A549 (cell line): ENCODE data around the gene HUNK.

Source experiments
- BHLHE40 ChIP-seq: IDR thresholded peaks from 2 replicates; pipeline ENCODE4 v1.6.1; 2012; ENCODE audit warnings: low read depth, low read length, inconsistent platforms
- CEBPB ChIP-seq, 2 experiments: fragments of >200 bp in 1 of 2; sonication (Bioruptor Twin) in 1 of 2; formaldehyde crosslinking in 1 of 2; IDR thresholded peaks; 2 replicates each; pipeline ENCODE4 v1.6.1; 2012 to 2016
- EHMT2 ChIP-seq: fragments of 200-600 bp; sonication (generic); IDR thresholded peaks from 2 replicates; pipeline ENCODE4 v1.6.1; 2016; ENCODE audit warnings: antibody characterized with exemption, low read depth, mild to moderate bottlenecking, moderate library complexity
- EP300 ChIP-seq, 2 experiments: fragments of >200 bp; sonication (Bioruptor Twin); formaldehyde crosslinking; IDR thresholded peaks; 2 replicates in 1 of 2; 3 replicates in 1 of 2; pipeline ENCODE4 v1.6.1; 2016 to 2017
- HDAC2 ChIP-seq: fragments of 200-600 bp; sonication (generic); IDR thresholded peaks from 2 replicates; pipeline ENCODE4 v1.6.1; 2016
- JUN ChIP-seq, 2 experiments: fragments of >200 bp; sonication (Bioruptor Twin); formaldehyde crosslinking; IDR thresholded peaks; 2 replicates in 1 of 2; 3 replicates in 1 of 2; pipeline ENCODE4 v1.6.1; 2016 to 2017
- JUNB ChIP-seq: fragments of >200 bp; sonication (Bioruptor Twin); formaldehyde crosslinking; IDR thresholded peaks from 2 replicates; pipeline ENCODE4 v1.6.1; 2016
- KDM1A ChIP-seq: fragments of 200-600 bp; sonication (generic); IDR thresholded peaks from 2 replicates; pipeline ENCODE4 v1.6.1; 2016; ENCODE audit warnings: low read depth, mild to moderate bottlenecking
- MAX ChIP-seq: IDR thresholded peaks from 2 replicates; pipeline ENCODE4 v1.6.1; 2012
- POLR2A ChIP-seq: IDR thresholded peaks from 2 replicates; pipeline ENCODE4 v1.6.1; 2012; ENCODE audit warnings: mild to moderate bottlenecking, low read length
- RAD21 ChIP-seq, 2 experiments: fragments of >200 bp in 1 of 2; sonication (Bioruptor Twin) in 1 of 2; formaldehyde crosslinking in 1 of 2; IDR thresholded peaks in 1 of 2; conservative IDR thresholded peaks in 1 of 2; 2 replicates in 1 of 2; 3 replicates in 1 of 2; pipeline ENCODE4 v1.6.1; 2012 to 2018; ENCODE audit warnings: inconsistent platforms in 1 of 2
- ZSCAN20 ChIP-seq: fragments of 250-450 bp; sonication (Bioruptor Pico); IDR thresholded peaks from 2 replicates; pipeline ENCODE4 v1.8.0; 2022; ENCODE audit warnings: mild to moderate bottlenecking, moderate library complexity
- TF ChIP-seq, protein P1 (sequence below): fragments of >200 bp; sonication (Bioruptor Twin); formaldehyde crosslinking; IDR thresholded peaks from 3 replicates; pipeline ENCODE4 v1.5.1; 2016
- TF ChIP-seq, protein P2 (sequence below): fragments of 150-350 bp; IDR thresholded peaks from 2 replicates; pipeline ENCODE4 v1.6.1; 2014; ENCODE audit warnings: low read depth, mild to moderate bottlenecking, low read length

GRCh38 chr21:31957631-31958030, 84.8 kb downstream of the HUNK start:
- TF ChIP-seq, protein P1, sequence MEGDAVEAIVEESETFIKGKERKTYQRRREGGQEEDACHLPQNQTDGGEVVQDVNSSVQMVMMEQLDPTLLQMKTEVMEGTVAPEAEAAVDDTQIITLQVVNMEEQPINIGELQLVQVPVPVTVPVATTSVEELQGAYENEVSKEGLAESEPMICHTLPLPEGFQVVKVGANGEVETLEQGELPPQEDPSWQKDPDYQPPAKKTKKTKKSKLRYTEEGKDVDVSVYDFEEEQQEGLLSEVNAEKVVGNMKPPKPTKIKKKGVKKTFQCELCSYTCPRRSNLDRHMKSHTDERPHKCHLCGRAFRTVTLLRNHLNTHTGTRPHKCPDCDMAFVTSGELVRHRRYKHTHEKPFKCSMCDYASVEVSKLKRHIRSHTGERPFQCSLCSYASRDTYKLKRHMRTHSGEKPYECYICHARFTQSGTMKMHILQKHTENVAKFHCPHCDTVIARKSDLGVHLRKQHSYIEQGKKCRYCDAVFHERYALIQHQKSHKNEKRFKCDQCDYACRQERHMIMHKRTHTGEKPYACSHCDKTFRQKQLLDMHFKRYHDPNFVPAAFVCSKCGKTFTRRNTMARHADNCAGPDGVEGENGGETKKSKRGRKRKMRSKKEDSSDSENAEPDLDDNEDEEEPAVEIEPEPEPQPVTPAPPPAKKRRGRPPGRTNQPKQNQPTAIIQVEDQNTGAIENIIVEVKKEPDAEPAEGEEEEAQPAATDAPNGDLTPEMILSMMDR: no peak
- no peak for TF ChIP-seq MAX
- TF ChIP-seq JUN (IDR thresholded peaks at IDR 0.05): no peak
- TF ChIP-seq EP300 (IDR thresholded peaks at IDR 0.05): no peak
- no peak for TF ChIP-seq HDAC2
- no peak for TF ChIP-seq KDM1A
- TF ChIP-seq CEBPB (IDR thresholded peaks at IDR 0.05): no peak
- TF ChIP-seq POLR2A: no peak
- TF ChIP-seq JUNB: no peak
- no peak for TF ChIP-seq RAD21 (conservative IDR thresholded peaks at IDR 0.05 in 1 of 2, IDR thresholded peaks at IDR 0.05 in 1 of 2)
- TF ChIP-seq, protein P2, sequence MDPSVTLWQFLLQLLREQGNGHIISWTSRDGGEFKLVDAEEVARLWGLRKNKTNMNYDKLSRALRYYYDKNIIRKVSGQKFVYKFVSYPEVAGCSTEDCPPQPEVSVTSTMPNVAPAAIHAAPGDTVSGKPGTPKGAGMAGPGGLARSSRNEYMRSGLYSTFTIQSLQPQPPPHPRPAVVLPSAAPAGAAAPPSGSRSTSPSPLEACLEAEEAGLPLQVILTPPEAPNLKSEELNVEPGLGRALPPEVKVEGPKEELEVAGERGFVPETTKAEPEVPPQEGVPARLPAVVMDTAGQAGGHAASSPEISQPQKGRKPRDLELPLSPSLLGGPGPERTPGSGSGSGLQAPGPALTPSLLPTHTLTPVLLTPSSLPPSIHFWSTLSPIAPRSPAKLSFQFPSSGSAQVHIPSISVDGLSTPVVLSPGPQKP: no peak
- no peak for TF ChIP-seq BHLHE40
- TF ChIP-seq EHMT2: no peak
- no peak for TF ChIP-seq ZSCAN20 (CRISPR knock-in tag)
